Measurements from ENCODE around the gene STK38. TPM values are rescaled to one million over a fixed set of nuclear protein-coding genes. Genes with fewer than 3 reads are reported as not detected.

Gene STK38
- total and polyA plus RNA-seq, 2 of the 8 experiments (the other 6 are each of a cell fraction or from before 2014, with no cell fraction given) = 8.1 to 19.8 TPM

- POLR2A ChIA-PET (ENCODE audit: partially characterized antibody) = interaction anchor here (0.6 to 3.1 kb wide), 3 partner anchors 10 to 180 kb away, joined by 3 to 11 read pairs (median 3); no protein-coding TSS in a partner anchor
- no peak overlapping the region for H3K18ac ChIP-seq (ENCODE audit: extremely low read depth, low read length)
- H3K36me3 ChIP-seq (ENCODE audit: control insufficient read depth in 2 of 4, insufficient read depth in 4 of 4, low read length in 3 of 4) = peaks cover 0 to 23% (median 9%) of the 10 kb centered on the region in 4 experiments; a peak in 4 of 8 replicates
- H2AK5ac ChIP-seq (ENCODE audit: low read depth, low read length) = no peak overlapping the region
- no peak overlapping the region for H3K14ac ChIP-seq (ENCODE audit: insufficient read length)
- no peaks in the 10 kb centered on the region for H3K79me2 ChIP-seq (ENCODE audit: control insufficient read depth in 1 of 2, insufficient read depth in 2 of 2, low read length in 2 of 2)
- no peak overlapping the region for H4K91ac ChIP-seq (replicated peaks; ENCODE audit: insufficient read length, low read length)
- H3K4me1 ChIP-seq (replicated peaks in 1 of 4; ENCODE audit: control insufficient read depth in 3 of 4, insufficient read depth in 4 of 4, low read length in 3 of 4) = peaks cover 0 to 5% (median 1%) of the 10 kb centered on the region in 4 experiments; a peak in 2 of 7 replicates
- CTCF ChIA-PET (ENCODE audit: partially characterized antibody) = interaction anchor here (0.8 to 1.1 kb wide), 4 partner anchors 24 to 871 kb away, joined by 3 read pairs; no protein-coding TSS in a partner anchor
- H3K9me3 ChIP-seq (ENCODE audit: insufficient read depth in 2 of 2, low read depth in 1 of 2, low read length in 1 of 2) = no peaks in the 10 kb centered on the region
- no peak overlapping the region for H4K5ac ChIP-seq (ENCODE audit: insufficient read length, low read depth, low read length)
- no peak overlapping the region for H3K4me2 ChIP-seq (ENCODE audit: insufficient read depth in 1 of 2, low read depth in 2 of 2, low read length in 2 of 2)
- H2BK5ac ChIP-seq (ENCODE audit: low read depth, low read length) = no peak overlapping the region
- H3K27me3 ChIP-seq (replicated peaks in 1 of 4; ENCODE audit: control insufficient read depth in 3 of 4, extremely low read depth in 1 of 4, insufficient read depth in 3 of 4, low read length in 3 of 4) = no peaks in the 10 kb centered on the region
- FAIRE-seq = no peak
- H4K20me1 ChIP-seq (replicated peaks in 1 of 2; ENCODE audit: control insufficient read depth in 1 of 2, insufficient read depth in 2 of 2, low read length in 2 of 2) = no peaks in the 10 kb centered on the region
- H2BK20ac ChIP-seq (ENCODE audit: low read length) = no peak overlapping the region
- no peak overlapping the region for H2BK12ac ChIP-seq (ENCODE audit: low read depth, low read length)
- H4K8ac ChIP-seq (ENCODE audit: extremely low read depth, insufficient read depth, low read length) = no peak overlapping the region
- H3K4me3 ChIP-seq (ENCODE audit: extremely low read depth in 1 of 4, insufficient read depth in 2 of 4, low read depth in 3 of 4, low read length in 4 of 4) = no peak overlapping the region
- H3K23me2 ChIP-seq (ENCODE audit: low read depth, low read length) = no peaks in the 10 kb centered on the region
- H2AFZ ChIP-seq (ENCODE audit: low read length) = no peak overlapping the region
- H3K23ac ChIP-seq (ENCODE audit: insufficient read length) = no peak overlapping the region
- no peaks in the 10 kb centered on the region for H3K79me1 ChIP-seq (ENCODE audit: low read depth, low read length)
- H3K4ac ChIP-seq (replicated peaks; ENCODE audit: insufficient read length, low read depth, low read length) = no peak overlapping the region
- H3K27ac ChIP-seq (ENCODE audit: low read depth, low read length) = no peak overlapping the region
- H2BK15ac ChIP-seq (ENCODE audit: low read length) = no peak overlapping the region
- no peak overlapping the region for H2BK120ac ChIP-seq (replicated peaks; ENCODE audit: low read depth, low read length)
- no peak overlapping the region for H3K56ac ChIP-seq (replicated peaks; ENCODE audit: insufficient read length, low read depth, low read length)
- no peak for DNase-seq (ENCODE audit: low read depth in 1 of 2, low spot score in 2 of 2)
- H3K9ac ChIP-seq (replicated peaks in 1 of 4; ENCODE audit: extremely low read depth in 1 of 4, low read depth in 3 of 4, low read length in 3 of 4) = no peak overlapping the region
- TF ChIP-seq SIRT6 (IDR thresholded peaks at IDR 0.05; ENCODE audit: low read length) (no peak), NRF1 (IDR thresholded peaks at IDR 0.05; ENCODE audit: low read depth, low read length) (no peak), JUND (IDR thresholded peaks at IDR 0.05; ENCODE audit: low read length) (no peak), GTF2F1 (IDR thresholded peaks at IDR 0.05; ENCODE audit: borderline replicate concordance, low read depth, low read length) (no peak), ATF2 (IDR thresholded peaks at IDR 0.05; ENCODE audit: low read length) (no peak), BRCA1 (IDR thresholded peaks at IDR 0.05; ENCODE audit: low read depth, low read length) (no peak), CBX8 (IDR thresholded peaks at IDR 0.05; ENCODE audit: borderline replicate concordance, low read depth, low read length) (no peak), EGR1 (IDR thresholded peaks at IDR 0.05; ENCODE audit: borderline replicate concordance, low read depth, low read length) (no peak), RBBP5 (IDR thresholded peaks at IDR 0.05; ENCODE audit: borderline replicate concordance, low read depth, low read length) (no peak), KDM5A (IDR thresholded peaks at IDR 0.05; ENCODE audit: low read length) (no peak), EP300 (IDR thresholded peaks at IDR 0.05; ENCODE audit: borderline replicate concordance in 1 of 2, low read depth in 2 of 2, low read length in 2 of 2) (no peak)
Measured at GRCh38 chr6:36488221-36488620, 59.1 kb downstream of the STK38 start.

Measured in H1 (cell line).